SH-SY5Y (cell line): ENCODE measurements around the gene TRA2B.
A peak's percentile ranks its signal among the peaks of the same experiment; 100 is the strongest.

Experiments
- GATA2 ChIP-seq: IDR thresholded peaks from 2 replicates; pipeline ENCODE4 v1.6.1; 2011; ENCODE audit warnings: mild to moderate bottlenecking, low read depth, low read length
- GATA3 ChIP-seq: IDR thresholded peaks from 2 replicates; pipeline ENCODE4 v1.6.1; 2011; ENCODE audit warnings: low read depth, mild to moderate bottlenecking, low read length, moderate library complexity

DNA sequence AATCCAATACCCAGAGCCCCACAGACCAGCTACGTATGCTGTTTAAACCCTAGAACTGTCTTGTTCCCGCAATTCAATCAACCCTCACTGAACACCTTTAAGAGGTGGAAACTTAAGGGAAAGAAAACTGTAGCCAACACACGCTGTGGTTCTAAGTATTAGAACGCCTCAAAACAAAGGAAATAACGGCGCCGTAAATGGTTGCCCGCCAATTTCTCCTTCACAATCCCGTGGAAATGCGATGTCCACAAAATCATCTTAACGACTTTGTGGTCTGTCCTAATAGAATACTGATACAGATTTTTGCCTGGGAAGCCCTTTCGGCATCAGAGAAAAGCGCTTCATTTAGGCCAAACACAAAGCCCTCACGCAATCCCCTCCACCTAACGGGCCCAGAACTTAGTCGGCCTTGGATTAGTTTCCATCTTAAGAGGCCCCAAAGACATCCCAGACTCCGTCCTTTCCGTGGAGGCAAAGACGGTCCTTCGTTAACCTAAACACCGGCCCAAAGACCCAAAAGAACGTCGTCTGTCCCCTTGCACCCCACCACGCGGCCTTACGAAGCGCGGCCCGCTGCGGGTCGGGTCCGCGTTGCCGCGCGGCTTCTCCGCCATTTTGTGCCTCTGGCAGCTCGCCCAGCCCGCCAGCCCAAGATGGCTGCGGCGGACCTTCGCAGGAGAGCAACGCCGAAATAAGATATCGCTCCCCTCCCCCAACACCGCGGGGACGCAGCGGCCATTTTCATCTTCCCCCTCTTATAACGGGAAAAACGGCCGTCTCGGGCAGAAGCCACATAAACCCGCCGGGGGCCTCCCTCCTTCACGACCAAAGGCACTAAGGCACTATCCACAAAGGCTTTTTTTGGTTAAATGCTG is 763 bp downstream of the TRA2B start:
- no peak for TF ChIP-seq GATA3
- TF ChIP-seq GATA2 = peak; percentile 41; the same call in 1 of the 2 replicates
